Esophagus muscularis mucosa (tissue), 4 donors: Measurements from ENCODE around the gene APOL4. TPM values are rescaled to one million over a fixed set of nuclear protein-coding genes. Genes with fewer than 3 reads are reported as not detected.
"Not testable (repeated sequence)": the region's sequence is repeated elsewhere in the genome, so short reads cannot be mapped to it uniquely, and the experiment has no call there.

Experiments used
- DNase-seq: peaks from one replicate; pipeline ENCODE4 v3.0.0-alpha.2; 2017; ENCODE audit errors: extremely low spot score
- H3K27ac ChIP-seq, 4 donors: fragments of 200-600 bp; sonication (generic); replicated peaks in 1 of 4; 1 replicate in 3 of 4; 2 replicates in 1 of 4; pipeline ENCODE4 v1.5.1; 2016 to 2019; ENCODE audit warnings: mild to moderate bottlenecking in 1 of 4
- H3K27me3 ChIP-seq, 4 donors: fragments of 200-600 bp; sonication (generic); one replicate each; pipeline versions ENCODE4 v1.5.1 to v1.6.0; 2016 to 2019
- H3K36me3 ChIP-seq, 4 donors: fragments of 200-600 bp; sonication (generic); one replicate each; pipeline ENCODE4 v1.5.1; 2016 to 2019
- H3K4me1 ChIP-seq, 4 donors: fragments of 200-600 bp; sonication (generic); one replicate each; pipeline ENCODE4 v1.5.1; 2016 to 2019
- H3K4me3 ChIP-seq, 4 donors: fragments of 200-600 bp; sonication (generic); 1 replicate in 2 of 4; 2 replicates in 2 of 4; pipeline ENCODE4 v1.5.1; 2016 to 2019; ENCODE audit warnings: mild to moderate bottlenecking in 4 of 4, moderate library complexity in 1 of 4
- H3K9me3 ChIP-seq, 4 donors: fragments of 200-600 bp; sonication (generic); 1 replicate in 3 of 4; 2 replicates in 1 of 4; pipeline ENCODE4 v1.5.1; 2016 to 2019
- EP300 ChIP-seq: sonication (generic); formaldehyde crosslinking; IDR thresholded peaks from one replicate; pipeline ENCODE4 v1.6.1; 2017; ENCODE audit warnings: antibody characterized with exemption
- POLR2A ChIP-seq: fragments of 450-650 bp; IDR thresholded peaks from one replicate; pipeline ENCODE4 v1.6.1; 2017; ENCODE audit warnings: antibody characterized with exemption, moderate library complexity, mild to moderate bottlenecking, low read depth
- POLR2AphosphoS5 ChIP-seq, 2 donors: sonication (generic); formaldehyde crosslinking; IDR thresholded peaks; one replicate each; pipeline ENCODE4 v1.6.1; 2017; ENCODE audit warnings: antibody characterized with exemption in 2 of 2
- WGBS: methylation state at CpG from one replicate; pipeline ENCODE4 v1.1.5; 2018; 5-methylcytosine and 5-hydroxymethylcytosine counted together
- intact Hi-C: fragments of 100-400 bp; cut with DNase I; formaldehyde crosslinking; loops from one replicate; pipeline ENCODE4 v1.15.1; 2023
- total RNA-seq, 4 donors: library from RNA; depleted of rRNA; stranded (reverse); fragments of >200 nt; gene quantifications; one replicate each; pipeline versions ENCODE4 v1.1.0 to v1.2.1, GENCODE V29; 2016
- TF ChIP-seq, protein P1 (sequence below), 3 experiments: fragments of 200-600 bp in 2 of 3; fragments of 450-650 bp in 1 of 3; sonication (generic) in 2 of 3; IDR thresholded peaks; one replicate each; pipeline ENCODE4 v1.5.1; 2017 to 2019; ENCODE audit warnings: antibody characterized with exemption in 3 of 3, mild to moderate bottlenecking in 2 of 3, moderate library complexity in 1 of 3

The APOL4 gene
- total RNA-seq, 4 donors from 2014 or later, result 0.19 to 24.7 (median 1.6) TPM

DNA sequence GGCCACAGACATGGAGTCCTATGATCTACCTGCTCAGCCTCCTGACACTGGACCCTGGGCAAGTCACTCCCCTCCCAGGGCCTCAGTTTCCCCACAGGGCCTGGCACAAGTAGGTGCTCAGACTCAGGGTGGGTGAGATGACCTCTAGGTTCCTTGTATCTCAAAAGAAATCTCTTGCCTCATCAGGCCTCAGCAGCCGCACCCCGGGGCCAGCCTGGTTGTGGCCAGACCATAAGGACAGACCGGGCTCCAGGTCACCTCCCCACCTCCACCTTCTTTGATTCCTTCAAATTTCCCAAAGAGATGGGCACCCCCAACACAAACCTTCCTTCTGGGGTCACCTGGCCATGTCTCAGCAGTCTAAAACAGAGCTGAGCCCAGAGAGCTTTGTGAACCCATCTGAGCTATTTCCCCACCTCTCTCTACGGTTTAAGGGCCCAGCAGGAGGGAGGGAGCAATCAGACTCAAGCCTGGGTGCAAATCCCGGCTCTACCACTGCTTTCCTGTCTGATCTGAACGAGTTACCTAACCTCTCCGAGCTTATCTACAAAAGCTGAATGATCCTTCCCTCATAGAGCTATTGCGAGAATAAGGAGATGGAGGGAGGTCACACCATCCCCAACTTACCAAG lies 2.5 kb upstream of the APOL4 start:
- H3K36me3 ChIP-seq, result no peaks in the 10 kb centered on the region
- DNase-seq, result no peak
- H3K4me1 ChIP-seq, result peaks cover 9 to 19% (median 15%) of the 10 kb centered on the region in 4 donors
- TF ChIP-seq POLR2A (no peak), POLR2AphosphoS5 (IDR thresholded peaks at IDR 0.05) (no peak), EP300 (no peak)
- TF ChIP-seq, protein P1, sequence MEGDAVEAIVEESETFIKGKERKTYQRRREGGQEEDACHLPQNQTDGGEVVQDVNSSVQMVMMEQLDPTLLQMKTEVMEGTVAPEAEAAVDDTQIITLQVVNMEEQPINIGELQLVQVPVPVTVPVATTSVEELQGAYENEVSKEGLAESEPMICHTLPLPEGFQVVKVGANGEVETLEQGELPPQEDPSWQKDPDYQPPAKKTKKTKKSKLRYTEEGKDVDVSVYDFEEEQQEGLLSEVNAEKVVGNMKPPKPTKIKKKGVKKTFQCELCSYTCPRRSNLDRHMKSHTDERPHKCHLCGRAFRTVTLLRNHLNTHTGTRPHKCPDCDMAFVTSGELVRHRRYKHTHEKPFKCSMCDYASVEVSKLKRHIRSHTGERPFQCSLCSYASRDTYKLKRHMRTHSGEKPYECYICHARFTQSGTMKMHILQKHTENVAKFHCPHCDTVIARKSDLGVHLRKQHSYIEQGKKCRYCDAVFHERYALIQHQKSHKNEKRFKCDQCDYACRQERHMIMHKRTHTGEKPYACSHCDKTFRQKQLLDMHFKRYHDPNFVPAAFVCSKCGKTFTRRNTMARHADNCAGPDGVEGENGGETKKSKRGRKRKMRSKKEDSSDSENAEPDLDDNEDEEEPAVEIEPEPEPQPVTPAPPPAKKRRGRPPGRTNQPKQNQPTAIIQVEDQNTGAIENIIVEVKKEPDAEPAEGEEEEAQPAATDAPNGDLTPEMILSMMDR (IDR thresholded peaks at IDR 0.05), result no peak
- no peaks in the 10 kb centered on the region for H3K27me3 ChIP-seq
- no peaks in the 10 kb centered on the region for H3K9me3 ChIP-seq
- intact Hi-C loops, result loop anchor here (5.0 kb wide), 1 partner anchor 53 kb away; no protein-coding TSS in a partner anchor
- no peak overlapping the region for H3K27ac ChIP-seq
- 79% methylated on average over 3 of the region's 8 CpGs for WGBS
- no peak overlapping the region for H3K4me3 ChIP-seq

DNA sequence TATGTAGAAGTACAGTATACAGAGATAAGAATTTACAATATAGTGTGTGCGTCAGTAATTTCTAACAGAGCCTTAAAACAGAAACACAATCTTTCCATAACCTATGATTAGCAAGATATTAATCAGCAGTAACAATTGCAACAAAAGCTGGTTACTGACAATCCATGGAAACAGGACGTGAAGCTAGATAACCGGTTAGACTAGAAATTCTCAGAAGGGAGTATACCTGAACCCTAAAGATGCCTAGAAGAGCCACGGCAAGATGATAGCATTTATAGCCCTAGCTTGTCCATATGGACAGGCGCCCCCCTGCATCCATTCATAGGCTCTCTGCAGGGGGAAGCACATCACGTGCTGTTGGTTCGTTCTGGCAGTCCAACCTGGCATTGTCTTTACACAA lies 1.8 kb upstream of the APOL4 start:
- not testable (repeated sequence) for H3K27ac ChIP-seq, H3K9me3 ChIP-seq, H3K4me3 ChIP-seq, DNase-seq, H3K27me3 ChIP-seq, H3K36me3 ChIP-seq
- H3K4me1 ChIP-seq, result peaks cover 9 to 18% (median 15%) of the 10 kb centered on the region in 4 donors
- intact Hi-C loops, result loop anchor here (5.0 kb wide), 1 partner anchor 54 kb away; no protein-coding TSS in a partner anchor
- WGBS, result 84% methylated on average over 7 of the region's 7 CpGs

DNA sequence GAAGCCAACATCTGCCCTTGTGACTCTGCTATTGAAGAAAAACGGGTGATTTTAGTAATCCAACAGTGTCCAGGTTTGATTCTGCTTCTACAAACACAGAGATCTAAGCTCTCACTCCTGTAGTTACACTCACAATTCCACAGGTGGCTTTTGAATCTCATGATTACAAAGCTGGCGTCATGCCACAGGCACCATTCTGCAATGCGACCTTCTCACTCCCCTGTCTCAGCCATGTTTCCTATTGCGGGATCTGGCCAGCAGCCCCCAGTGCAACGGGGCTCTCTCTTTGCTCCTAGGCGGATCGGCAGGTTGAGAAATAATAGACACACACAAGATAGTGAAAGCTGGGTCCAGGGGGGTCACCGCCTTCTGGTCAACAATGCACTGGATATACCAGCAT lies 1.3 kb upstream of the APOL4 start:
- DNase-seq, H3K4me3 ChIP-seq, H3K36me3 ChIP-seq, H3K27me3 ChIP-seq, H3K27ac ChIP-seq, H3K9me3 ChIP-seq: not testable (repeated sequence)
- WGBS, result 74% methylated on average over 7 of the region's 8 CpGs
- intact Hi-C loops, result loop anchor here (5.0 kb wide), 1 partner anchor 54 kb away; no protein-coding TSS in a partner anchor
- peaks cover 9 to 18% (median 13%) of the 10 kb centered on the region in 4 donors for H3K4me1 ChIP-seq

DNA sequence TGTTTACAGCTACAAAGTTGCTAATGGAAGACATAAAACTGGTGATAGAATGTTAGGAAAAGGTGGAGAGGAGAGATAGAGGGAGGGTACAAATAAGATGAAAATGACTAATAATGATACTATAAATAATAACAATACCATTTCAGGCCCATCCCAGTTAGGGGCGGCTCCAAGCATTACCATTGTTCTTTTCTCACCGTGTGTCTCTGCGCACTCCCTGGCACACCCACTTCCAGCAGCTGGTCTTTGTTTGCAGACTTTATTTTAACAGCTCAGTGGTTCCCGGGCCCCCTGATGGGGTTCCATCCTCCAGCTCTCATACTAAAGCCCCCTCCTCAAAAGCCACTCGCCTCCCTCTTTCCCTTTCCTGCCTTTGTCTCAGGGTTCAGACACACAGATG lies 584 bp downstream of the APOL4 start:
- not testable (repeated sequence) for H3K36me3 ChIP-seq, DNase-seq, H3K27me3 ChIP-seq, H3K9me3 ChIP-seq
- peak overlapping the region in 3 of 4 donors; percentile 13 to 57 (median 51) for H3K27ac ChIP-seq
- intact Hi-C loops, result loop anchor here (5.0 kb wide), 1 partner anchor 56 kb away; no protein-coding TSS in a partner anchor
- peak overlapping the region in 2 of 4 donors; percentile 22 to 35 for H3K4me3 ChIP-seq
- peaks cover 24 to 35% (median 29%) of the 10 kb centered on the region in 4 donors for H3K4me1 ChIP-seq
- no CpG with 5 or more reads among the region's 5 CpGs for WGBS

DNA sequence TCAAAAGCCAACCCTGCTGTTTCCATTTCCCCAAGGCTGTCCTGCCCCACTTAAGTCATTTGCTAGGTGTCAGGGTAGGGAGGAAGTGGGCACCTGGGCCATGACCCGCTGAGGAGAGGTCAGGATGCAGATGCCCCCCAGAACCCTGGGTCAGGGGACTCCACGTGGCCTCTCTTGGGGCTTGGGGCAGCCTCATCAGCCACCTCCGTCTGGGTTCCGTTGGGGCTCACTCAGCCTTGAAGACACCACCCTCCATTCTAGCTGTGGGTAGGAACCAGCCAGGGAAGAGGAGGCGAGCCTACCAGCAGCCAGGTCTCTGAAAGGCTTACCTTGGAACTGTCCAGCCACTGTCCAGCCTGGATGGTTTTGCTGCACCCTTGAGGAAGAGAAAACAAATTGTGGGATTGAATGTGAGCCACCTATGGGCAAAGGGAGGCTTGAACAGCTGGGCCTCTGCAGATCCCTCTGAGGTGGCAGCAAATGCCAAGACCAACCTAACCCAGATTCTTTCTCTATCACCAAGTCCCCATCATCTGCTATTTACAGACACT lies 2.5 kb downstream of the APOL4 start:
- no peak for DNase-seq
- Histone ChIP-seq H3K4me1 (peaks cover 24 to 49% (median 34%) of the 10 kb centered on the region in 4 donors), H3K27me3 (no peaks in the 10 kb centered on the region), H3K36me3 (no peaks in the 10 kb centered on the region), H3K4me3 (no peak overlapping the region), H3K9me3 (no peaks in the 10 kb centered on the region), H3K27ac (no peak overlapping the region)
- intact Hi-C loops, result loop anchor here (5.0 kb wide), 1 partner anchor 38 kb away; the partner anchor contains the start of gene APOL2
- TF ChIP-seq, protein P1 (IDR thresholded peaks at IDR 0.05), result no peak
- TF ChIP-seq POLR2AphosphoS5 (IDR thresholded peaks at IDR 0.05), result no peak
- TF ChIP-seq EP300, result no peak
- no peak for TF ChIP-seq POLR2A
- WGBS, result 80% methylated on average over 1 of the region's 5 CpGs

DNA sequence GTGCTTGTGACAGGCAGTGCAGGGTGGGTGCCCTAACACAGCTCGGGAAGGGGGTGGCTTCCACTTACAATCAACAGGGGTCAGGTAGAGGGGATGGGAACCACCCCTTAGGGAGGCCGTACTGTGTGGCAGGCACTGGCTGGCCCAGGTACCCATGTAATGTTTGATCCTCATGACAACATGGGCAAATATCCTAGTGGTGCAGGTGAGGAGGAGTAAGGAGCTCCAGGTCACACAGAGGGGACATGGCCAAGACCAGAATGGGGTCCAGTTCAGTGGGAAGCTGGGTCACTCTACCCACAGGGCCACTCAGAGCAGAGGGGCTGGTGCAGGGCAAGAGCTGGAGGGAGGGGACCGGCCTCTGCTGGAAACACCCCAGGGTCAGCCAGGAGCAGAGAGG lies 3.1 kb downstream of the APOL4 start:
- no peaks in the 10 kb centered on the region for H3K9me3 ChIP-seq
- H3K27me3 ChIP-seq, result no peaks in the 10 kb centered on the region
- no peak overlapping the region for H3K4me3 ChIP-seq
- H3K4me1 ChIP-seq, result peaks cover 24 to 49% (median 34%) of the 10 kb centered on the region in 4 donors
- intact Hi-C loops, result loop anchor here (5.0 kb wide), 1 partner anchor 39 kb away; the partner anchor contains the start of gene APOL2
- no peak overlapping the region for H3K27ac ChIP-seq
- 90% methylated on average over 3 of the region's 3 CpGs for WGBS
- no peaks in the 10 kb centered on the region for H3K36me3 ChIP-seq
- no peak for DNase-seq
- no peak for TF ChIP-seq POLR2A
- TF ChIP-seq, protein P1 (IDR thresholded peaks at IDR 0.05), result no peak
- no peak for TF ChIP-seq POLR2AphosphoS5 (IDR thresholded peaks at IDR 0.05)
- TF ChIP-seq EP300, result no peak
